Thyroid gland (tissue), 4 donors: ENCODE measurements around the gene DCAF12L1. TPM values are rescaled to one million over a fixed set of nuclear protein-coding genes. Genes with fewer than 3 reads are reported as not detected.

Source experiments
- DNase-seq, 2 donors: peaks; one replicate each; pipeline ENCODE4 v3.0.0-alpha.2; 2019
- H3K27ac ChIP-seq, 3 donors: fragments of 200-600 bp; sonication (generic); 1 replicate in 2 of 3; 2 replicates in 1 of 3; pipeline ENCODE4 v1.5.1; 2016 to 2019; ENCODE audit warnings: mild to moderate bottlenecking in 1 of 3, moderate library complexity in 1 of 3
- H3K27me3 ChIP-seq: fragments of 200-600 bp; sonication (generic); one replicate; pipeline ENCODE4 v1.5.1; 2019
- H3K36me3 ChIP-seq, 2 donors: fragments of 200-600 bp; sonication (generic); one replicate each; pipeline ENCODE4 v1.5.1; 2016 to 2019
- H3K4me1 ChIP-seq, 2 donors: fragments of 200-600 bp; sonication (generic); one replicate each; pipeline ENCODE4 v1.5.1; 2017 to 2019
- H3K4me3 ChIP-seq, 3 donors: fragments of 200-600 bp; sonication (generic); replicated peaks in 1 of 3; 1 replicate in 2 of 3; 2 replicates in 1 of 3; pipeline ENCODE4 v1.5.1; 2016; ENCODE audit warnings: mild to moderate bottlenecking in 1 of 3
- H3K9me3 ChIP-seq: fragments of 200-600 bp; sonication (generic); one replicate; pipeline ENCODE4 v1.5.1; 2017
- CTCF ChIP-seq, 6 experiments: fragments of 200-600 bp in 3 of 6; fragments of 450-650 bp in 3 of 6; sonication (generic) in 3 of 6; IDR thresholded peaks; one replicate each; pipeline ENCODE4 v1.5.1; 2016 to 2019; ENCODE audit warnings: antibody characterized with exemption in 6 of 6, mild to moderate bottlenecking in 2 of 6, inconsistent platforms in 1 of 6, moderate library complexity in 1 of 6
- POLR2A ChIP-seq, 2 donors: fragments of 450-650 bp; IDR thresholded peaks; one replicate each; pipeline ENCODE4 v1.6.1; 2017; ENCODE audit warnings: antibody characterized with exemption in 2 of 2, mild to moderate bottlenecking in 2 of 2, moderate library complexity in 1 of 2
- WGBS, 2 donors: methylation state at CpG; one replicate each; pipeline ENCODE4 v1.1.5; 2017; 5-methylcytosine and 5-hydroxymethylcytosine counted together
- intact Hi-C: fragments of 100-400 bp; cut with DNase I; formaldehyde crosslinking; loops from one replicate; pipeline ENCODE4 v1.15.1; 2023
- total RNA-seq, 4 donors: library from RNA; depleted of rRNA; stranded (reverse); fragments of >200 nt; gene quantifications; one replicate each; pipeline ENCODE4 v1.2.3, GENCODE V29; 2016

The DCAF12L1 gene
- total RNA-seq, result 1 to 10 TPM in 1 of 4 donors, under 1 TPM in 3; 0.27 to 2.3 (median 0.75) TPM

- no peaks in the 10 kb centered on the region for H3K9me3 ChIP-seq
- no peak within 1 kb of the TSS for H3K27ac ChIP-seq
- no peaks in the 10 kb centered on the region for H3K36me3 ChIP-seq
- H3K27me3 ChIP-seq, result no peaks in the 10 kb centered on the region
- intact Hi-C loops, result no loop called here
- H3K4me1 ChIP-seq, result no peaks in the 10 kb centered on the region
- WGBS, 2 donors, result 10% methylated on average over 7 of the region's 83 CpGs; no CpG with 5 or more reads in 1 of the 2 donors
- no peak within 1 kb of the TSS for H3K4me3 ChIP-seq
- no peak for TF ChIP-seq CTCF (IDR thresholded peaks at IDR 0.05)
- no peak for TF ChIP-seq POLR2A (IDR thresholded peaks at IDR 0.05)
- peak; percentile 47 to 50 for DNase-seq
Observed at GRCh38 chrX:126552313-126553022, at the start of gene DCAF12L1. DCAF12L1 (minus strand) TSS chrX:126552814; CDS start chrX:126552608, 206 bp downstream.

- no peaks in the 10 kb centered on the region for H3K36me3 ChIP-seq
- no peak for DNase-seq
- H3K27me3 ChIP-seq, result no peaks in the 10 kb centered on the region
- no peak overlapping the region for H3K4me3 ChIP-seq
- 40% methylated on average over 1 of the region's 39 CpGs; no CpG with 5 or more reads in 1 of the 2 donors for WGBS, 2 donors
- H3K4me1 ChIP-seq, result no peaks in the 10 kb centered on the region
- intact Hi-C loops, result no loop called here
- no peak for TF ChIP-seq CTCF (IDR thresholded peaks at IDR 0.05)
- no peak for TF ChIP-seq POLR2A (IDR thresholded peaks at IDR 0.05)
- H3K27ac ChIP-seq, result no peak overlapping the region
- H3K9me3 ChIP-seq, result no peaks in the 10 kb centered on the region
Observed at GRCh38 chrX:126580877-126581276, 28.3 kb upstream of the DCAF12L1 start.

GRCh38 chrX:126575911-126576310 is 23.3 kb upstream of the DCAF12L1 start:
- intact Hi-C loops, result no loop called here
- no peaks in the 10 kb centered on the region for H3K36me3 ChIP-seq
- DNase-seq, result no peak
- 53 to 56% methylated on average over 1 of the region's 1 CpG for WGBS, 2 donors
- no peak overlapping the region for H3K4me3 ChIP-seq
- TF ChIP-seq CTCF (IDR thresholded peaks at IDR 0.05), result no peak
- TF ChIP-seq POLR2A (IDR thresholded peaks at IDR 0.05), result no peak
- no peaks in the 10 kb centered on the region for H3K27me3 ChIP-seq
- H3K4me1 ChIP-seq, result no peaks in the 10 kb centered on the region
- H3K9me3 ChIP-seq, result no peaks in the 10 kb centered on the region
- H3K27ac ChIP-seq, result no peak overlapping the region

GRCh38 chrX:126557151-126557550 is 4.5 kb upstream of the DCAF12L1 start:
- H3K36me3 ChIP-seq, result no peaks in the 10 kb centered on the region
- DNase-seq, result no peak
- intact Hi-C loops, result no loop called here
- no peaks in the 10 kb centered on the region for H3K4me1 ChIP-seq
- no peaks in the 10 kb centered on the region for H3K27me3 ChIP-seq
- no peak overlapping the region for H3K4me3 ChIP-seq
- no peak for TF ChIP-seq POLR2A (IDR thresholded peaks at IDR 0.05)
- no peak for TF ChIP-seq CTCF (IDR thresholded peaks at IDR 0.05)
- 67 to 79% methylated on average over 1 of the region's 1 CpG for WGBS, 2 donors
- no peak overlapping the region for H3K27ac ChIP-seq
- no peaks in the 10 kb centered on the region for H3K9me3 ChIP-seq

GRCh38 chrX:126551725-126552312 is 795 bp downstream of the DCAF12L1 start:
- peak in 1 of 2 donors; percentile 1 for DNase-seq
- Histone ChIP-seq H3K9me3 (no peaks in the 10 kb centered on the region), H3K4me1 (no peaks in the 10 kb centered on the region), H3K36me3 (no peaks in the 10 kb centered on the region), H3K27ac (no peak overlapping the region), H3K27me3 (no peaks in the 10 kb centered on the region), H3K4me3 (no peak overlapping the region)
- TF ChIP-seq CTCF (IDR thresholded peaks at IDR 0.05), result no peak
- no peak for TF ChIP-seq POLR2A (IDR thresholded peaks at IDR 0.05)
- intact Hi-C loops, result no loop called here
- 82% methylated on average over 15 of the region's 43 CpGs; no CpG with 5 or more reads in 1 of the 2 donors for WGBS, 2 donors
